ENCODE measurements around the gene RENBP. TPM values are rescaled to one million over a fixed set of nuclear protein-coding genes. Genes with fewer than 3 reads are reported as not detected.
A peak's percentile ranks its signal among the peaks of the same experiment; 100 is the strongest.

The RENBP gene
- total and polyA plus RNA-seq, 2 of the 13 experiments (the other 11 are each of a cell fraction or from before 2014, with no cell fraction given): 1.4 to 2.6 TPM

GRCh38 chrX:153935326-153935851 is 9.1 kb downstream of the RENBP start (continued):
- TF ChIP-seq EHMT2 (IDR thresholded peaks at IDR 0.05; ENCODE audit: borderline replicate concordance, low read depth, low read length) (no peak), SAP130 (CRISPR knock-in tag; IDR thresholded peaks at IDR 0.05; ENCODE audit: low read depth) (peak; percentile 46; the same call in 1 of the 2 replicates), JARID2 (CRISPR knock-in tag; IDR thresholded peaks at IDR 0.05; ENCODE audit: insufficient replicate concordance) (no peak), ZNF33B (CRISPR knock-in tag; IDR thresholded peaks at IDR 0.05) (no peak), PITX1 (CRISPR knock-in tag; IDR thresholded peaks at IDR 0.05) (no peak), ZNF772 (CRISPR knock-in tag; IDR thresholded peaks at IDR 0.05) (no peak), HNRNPK (IDR thresholded peaks at IDR 0.05; ENCODE audit: low read depth, low read length, poor library complexity, severe bottlenecking) (peak; percentile 24), ADNP (CRISPR knock-in tag; IDR thresholded peaks at IDR 0.05) (no peak), ZNF570 (CRISPR knock-in tag; IDR thresholded peaks at IDR 0.05; ENCODE audit: borderline replicate concordance) (no peak), ZNF598 (CRISPR knock-in tag; IDR thresholded peaks at IDR 0.05; ENCODE audit: borderline replicate concordance) (no peak), ZNF446 (CRISPR knock-in tag; IDR thresholded peaks at IDR 0.05) (no peak), PRDM4 (CRISPR knock-in tag; IDR thresholded peaks at IDR 0.05; ENCODE audit: borderline replicate concordance) (no peak), MXD4 (CRISPR knock-in tag; IDR thresholded peaks at IDR 0.05) (no peak), SCMH1 (CRISPR knock-in tag; IDR thresholded peaks at IDR 0.05; ENCODE audit: borderline replicate concordance) (no peak), FLYWCH1 (CRISPR knock-in tag; IDR thresholded peaks at IDR 0.05) (no peak), ZNF816 (CRISPR knock-in tag; IDR thresholded peaks at IDR 0.05; ENCODE audit: borderline replicate concordance) (no peak), SMAD9 (CRISPR knock-in tag; IDR thresholded peaks at IDR 0.05) (no peak), U2AF1 (optimal IDR thresholded peaks at IDR 0.05; ENCODE audit: low read depth, low read length) (no peak), SMAD3 (CRISPR knock-in tag; IDR thresholded peaks at IDR 0.05) (no peak), FOXK1 (CRISPR knock-in tag; IDR thresholded peaks at IDR 0.05; ENCODE audit: borderline replicate concordance, low read depth) (no peak), ZNF205 (CRISPR knock-in tag; IDR thresholded peaks at IDR 0.05) (no peak), ZNF737 (CRISPR knock-in tag; IDR thresholded peaks at IDR 0.05; ENCODE audit: borderline replicate concordance) (no peak), ZNF367 (CRISPR knock-in tag; IDR thresholded peaks at IDR 0.05; ENCODE audit: borderline replicate concordance) (no peak)
- TF ChIP-seq, protein P1, sequence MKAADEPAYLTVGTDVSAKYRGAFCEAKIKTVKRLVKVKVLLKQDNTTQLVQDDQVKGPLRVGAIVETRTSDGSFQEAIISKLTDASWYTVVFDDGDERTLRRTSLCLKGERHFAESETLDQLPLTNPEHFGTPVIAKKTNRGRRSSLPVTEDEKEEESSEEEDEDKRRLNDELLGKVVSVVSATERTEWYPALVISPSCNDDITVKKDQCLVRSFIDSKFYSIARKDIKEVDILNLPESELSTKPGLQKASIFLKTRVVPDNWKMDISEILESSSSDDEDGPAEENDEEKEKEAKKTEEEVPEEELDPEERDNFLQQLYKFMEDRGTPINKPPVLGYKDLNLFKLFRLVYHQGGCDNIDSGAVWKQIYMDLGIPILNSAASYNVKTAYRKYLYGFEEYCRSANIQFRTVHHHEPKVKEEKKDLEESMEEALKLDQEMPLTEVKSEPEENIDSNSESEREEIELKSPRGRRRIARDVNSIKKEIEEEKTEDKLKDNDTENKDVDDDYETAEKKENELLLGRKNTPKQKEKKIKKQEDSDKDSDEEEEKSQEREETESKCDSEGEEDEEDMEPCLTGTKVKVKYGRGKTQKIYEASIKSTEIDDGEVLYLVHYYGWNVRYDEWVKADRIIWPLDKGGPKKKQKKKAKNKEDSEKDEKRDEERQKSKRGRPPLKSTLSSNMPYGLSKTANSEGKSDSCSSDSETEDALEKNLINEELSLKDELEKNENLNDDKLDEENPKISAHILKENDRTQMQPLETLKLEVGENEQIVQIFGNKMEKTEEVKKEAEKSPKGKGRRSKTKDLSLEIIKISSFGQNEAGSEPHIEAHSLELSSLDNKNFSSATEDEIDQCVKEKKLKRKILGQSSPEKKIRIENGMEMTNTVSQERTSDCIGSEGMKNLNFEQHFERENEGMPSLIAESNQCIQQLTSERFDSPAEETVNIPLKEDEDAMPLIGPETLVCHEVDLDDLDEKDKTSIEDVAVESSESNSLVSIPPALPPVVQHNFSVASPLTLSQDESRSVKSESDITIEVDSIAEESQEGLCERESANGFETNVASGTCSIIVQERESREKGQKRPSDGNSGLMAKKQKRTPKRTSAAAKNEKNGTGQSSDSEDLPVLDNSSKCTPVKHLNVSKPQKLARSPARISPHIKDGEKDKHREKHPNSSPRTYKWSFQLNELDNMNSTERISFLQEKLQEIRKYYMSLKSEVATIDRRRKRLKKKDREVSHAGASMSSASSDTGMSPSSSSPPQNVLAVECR (CRISPR knock-in tag; IDR thresholded peaks at IDR 0.05; ENCODE audit: borderline replicate concordance): 0 out of 2 replicates have a peak, but pooled peaks have one; percentile 7
- TF ChIP-seq, protein P2, sequence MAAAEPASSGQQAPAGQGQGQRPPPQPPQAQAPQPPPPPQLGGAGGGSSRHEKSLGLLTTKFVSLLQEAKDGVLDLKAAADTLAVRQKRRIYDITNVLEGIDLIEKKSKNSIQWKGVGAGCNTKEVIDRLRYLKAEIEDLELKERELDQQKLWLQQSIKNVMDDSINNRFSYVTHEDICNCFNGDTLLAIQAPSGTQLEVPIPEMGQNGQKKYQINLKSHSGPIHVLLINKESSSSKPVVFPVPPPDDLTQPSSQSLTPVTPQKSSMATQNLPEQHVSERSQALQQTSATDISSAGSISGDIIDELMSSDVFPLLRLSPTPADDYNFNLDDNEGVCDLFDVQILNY (CRISPR knock-in tag; conservative IDR thresholded peaks at IDR 0.05): no peak

Data from HepG2 (cell line).